NCI-H2227 (cell line): ENCODE results near the gene SETX.
"Not testable (repeated sequence)": the region's sequence is repeated elsewhere in the genome, so short reads cannot be mapped to it uniquely, and the experiment has no call there.

ENCODE experiments used
- DNase-seq: peaks from one replicate; lab custom pipeline; 2025; ENCODE audit not compliant: unreplicated experiment; lab: John Stamatoyannopoulos, UW

SETX gene, protein sequence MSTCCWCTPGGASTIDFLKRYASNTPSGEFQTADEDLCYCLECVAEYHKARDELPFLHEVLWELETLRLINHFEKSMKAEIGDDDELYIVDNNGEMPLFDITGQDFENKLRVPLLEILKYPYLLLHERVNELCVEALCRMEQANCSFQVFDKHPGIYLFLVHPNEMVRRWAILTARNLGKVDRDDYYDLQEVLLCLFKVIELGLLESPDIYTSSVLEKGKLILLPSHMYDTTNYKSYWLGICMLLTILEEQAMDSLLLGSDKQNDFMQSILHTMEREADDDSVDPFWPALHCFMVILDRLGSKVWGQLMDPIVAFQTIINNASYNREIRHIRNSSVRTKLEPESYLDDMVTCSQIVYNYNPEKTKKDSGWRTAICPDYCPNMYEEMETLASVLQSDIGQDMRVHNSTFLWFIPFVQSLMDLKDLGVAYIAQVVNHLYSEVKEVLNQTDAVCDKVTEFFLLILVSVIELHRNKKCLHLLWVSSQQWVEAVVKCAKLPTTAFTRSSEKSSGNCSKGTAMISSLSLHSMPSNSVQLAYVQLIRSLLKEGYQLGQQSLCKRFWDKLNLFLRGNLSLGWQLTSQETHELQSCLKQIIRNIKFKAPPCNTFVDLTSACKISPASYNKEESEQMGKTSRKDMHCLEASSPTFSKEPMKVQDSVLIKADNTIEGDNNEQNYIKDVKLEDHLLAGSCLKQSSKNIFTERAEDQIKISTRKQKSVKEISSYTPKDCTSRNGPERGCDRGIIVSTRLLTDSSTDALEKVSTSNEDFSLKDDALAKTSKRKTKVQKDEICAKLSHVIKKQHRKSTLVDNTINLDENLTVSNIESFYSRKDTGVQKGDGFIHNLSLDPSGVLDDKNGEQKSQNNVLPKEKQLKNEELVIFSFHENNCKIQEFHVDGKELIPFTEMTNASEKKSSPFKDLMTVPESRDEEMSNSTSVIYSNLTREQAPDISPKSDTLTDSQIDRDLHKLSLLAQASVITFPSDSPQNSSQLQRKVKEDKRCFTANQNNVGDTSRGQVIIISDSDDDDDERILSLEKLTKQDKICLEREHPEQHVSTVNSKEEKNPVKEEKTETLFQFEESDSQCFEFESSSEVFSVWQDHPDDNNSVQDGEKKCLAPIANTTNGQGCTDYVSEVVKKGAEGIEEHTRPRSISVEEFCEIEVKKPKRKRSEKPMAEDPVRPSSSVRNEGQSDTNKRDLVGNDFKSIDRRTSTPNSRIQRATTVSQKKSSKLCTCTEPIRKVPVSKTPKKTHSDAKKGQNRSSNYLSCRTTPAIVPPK (N-terminal part only)

DNA sequence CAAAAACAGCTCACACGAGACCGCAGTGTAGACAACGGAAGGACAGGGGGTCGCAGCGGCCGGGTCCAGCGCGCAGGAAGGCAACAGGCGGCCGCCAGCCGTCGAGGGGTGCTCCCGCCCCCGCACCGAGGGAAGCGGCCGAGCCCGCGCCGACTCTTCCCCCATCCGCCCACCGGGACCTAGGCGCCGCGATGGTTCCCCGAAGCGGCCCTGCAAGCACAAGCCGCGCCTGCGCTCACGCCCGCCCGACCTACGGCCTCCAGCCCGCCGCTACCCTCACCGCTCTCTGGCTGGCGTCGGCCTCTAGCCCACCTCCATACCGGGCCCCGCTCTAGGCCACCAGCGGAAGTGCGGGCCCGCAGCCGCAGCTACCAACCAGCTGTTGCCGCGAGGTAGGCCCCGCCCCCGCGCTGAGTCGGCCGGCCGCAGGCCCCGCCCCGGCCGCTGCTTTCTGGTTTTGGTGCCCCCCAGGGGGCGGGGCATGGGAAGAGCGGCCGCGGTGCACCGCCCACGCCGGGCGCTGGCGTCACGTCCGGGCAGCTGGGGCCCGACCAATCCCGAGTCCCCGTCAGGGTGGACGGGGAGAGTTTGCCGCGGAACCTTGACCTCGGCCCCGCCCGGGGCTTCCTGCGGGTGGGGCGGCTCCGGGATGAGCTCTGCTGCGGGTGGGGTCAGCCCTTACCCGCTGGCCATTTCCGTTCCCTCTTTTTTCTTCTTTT, at the start of gene SETX:
SETX (minus strand) TSS at position 350 of the 719 bp plus-strand sequence. CDS start 5,558 bp downstream, outside the sequence.
- peak; percentile 97 for DNase-seq

DNA sequence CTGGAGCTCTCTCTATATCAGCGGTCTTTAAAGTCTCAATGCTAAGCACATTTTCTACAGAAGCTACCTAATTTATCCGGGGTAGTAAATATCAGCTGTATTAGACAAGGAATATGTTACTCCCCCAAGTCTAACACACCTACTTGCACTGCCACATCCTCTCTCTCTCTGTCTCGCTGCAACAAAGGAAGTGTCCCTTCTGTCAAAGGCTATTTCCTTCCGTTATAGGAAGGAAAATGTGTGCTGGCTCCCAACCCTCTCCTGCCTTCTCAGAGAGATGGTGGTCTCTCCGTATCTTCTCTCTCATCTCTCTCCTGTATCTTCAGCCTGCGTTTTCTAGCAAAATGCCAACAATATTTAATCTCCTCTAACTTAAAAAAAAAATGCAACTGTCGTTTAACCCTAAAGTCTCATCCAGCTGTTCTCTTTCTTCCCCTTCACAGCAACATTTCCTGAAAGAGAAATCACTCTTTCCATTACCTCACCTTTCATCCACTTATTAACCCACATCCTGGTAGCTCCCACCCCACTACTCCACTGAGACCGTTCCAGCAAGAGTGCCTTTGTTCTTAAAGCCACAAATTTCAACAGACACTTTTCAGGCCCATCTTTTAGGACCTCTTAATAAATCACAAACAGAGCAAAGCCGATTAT, 49.6 kb upstream of the SETX start:
- DNase-seq, result no peak

DNA sequence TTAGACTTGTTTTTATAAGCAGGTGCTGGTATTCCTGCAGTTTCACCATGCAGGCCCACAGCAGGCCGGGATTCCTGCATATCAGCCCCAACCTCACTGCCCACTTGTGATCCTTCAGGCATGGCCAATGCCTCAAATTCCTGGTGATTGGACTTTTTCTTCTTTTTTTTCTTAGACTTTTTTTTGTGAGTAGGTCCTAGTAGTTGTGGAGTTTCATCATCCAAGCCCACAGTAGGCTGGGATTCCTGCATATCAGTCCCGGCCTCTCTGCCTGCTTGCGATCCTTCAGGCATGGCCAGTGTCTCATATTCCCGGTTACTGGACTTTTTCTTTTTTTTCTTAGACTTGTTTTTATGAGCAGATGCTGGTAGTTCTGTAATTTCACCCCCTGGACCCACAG, 47.0 kb upstream of the SETX start:
- DNase-seq, result no peak

DNA sequence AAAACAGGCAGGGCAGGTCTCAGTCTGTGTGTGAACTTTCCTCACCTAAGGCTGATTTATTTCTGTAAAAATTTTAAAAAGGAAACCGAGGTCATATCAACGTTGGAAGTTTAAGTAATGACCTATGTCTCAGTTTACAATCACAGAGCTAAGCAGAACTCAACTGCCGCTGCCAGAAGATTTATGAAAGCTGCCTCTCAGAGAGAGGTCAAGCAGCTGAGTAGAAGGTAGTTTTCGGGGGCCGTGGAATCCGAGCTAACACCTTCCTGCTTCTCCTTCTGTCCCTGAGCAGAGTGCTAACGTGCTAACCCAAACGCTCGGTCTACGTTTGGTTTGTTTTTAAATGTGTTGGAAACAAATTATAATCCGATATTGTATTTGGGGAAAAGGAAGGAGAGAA, 40.8 kb upstream of the SETX start:
- no peak for DNase-seq

DNA sequence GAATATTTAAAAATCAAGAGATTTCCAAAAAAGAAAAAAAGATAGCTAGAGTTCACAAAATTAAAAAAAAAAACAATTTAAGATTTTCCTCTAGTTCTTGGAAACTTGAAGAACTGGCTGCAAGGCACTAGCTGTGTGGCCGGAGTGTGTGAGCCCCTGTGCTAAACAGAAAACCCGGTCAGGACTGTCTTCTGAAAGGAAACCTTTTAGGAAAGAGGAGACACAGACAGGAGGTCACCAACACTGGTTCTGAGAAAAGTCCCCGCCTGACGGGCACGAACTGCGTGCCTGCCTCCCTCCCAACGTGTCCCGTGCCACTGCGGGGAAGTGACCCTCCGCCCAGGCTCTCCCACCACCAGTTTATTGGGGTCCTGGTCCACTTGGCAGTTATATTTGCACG, 36.7 kb upstream of the SETX start:
- no peak for DNase-seq

DNA sequence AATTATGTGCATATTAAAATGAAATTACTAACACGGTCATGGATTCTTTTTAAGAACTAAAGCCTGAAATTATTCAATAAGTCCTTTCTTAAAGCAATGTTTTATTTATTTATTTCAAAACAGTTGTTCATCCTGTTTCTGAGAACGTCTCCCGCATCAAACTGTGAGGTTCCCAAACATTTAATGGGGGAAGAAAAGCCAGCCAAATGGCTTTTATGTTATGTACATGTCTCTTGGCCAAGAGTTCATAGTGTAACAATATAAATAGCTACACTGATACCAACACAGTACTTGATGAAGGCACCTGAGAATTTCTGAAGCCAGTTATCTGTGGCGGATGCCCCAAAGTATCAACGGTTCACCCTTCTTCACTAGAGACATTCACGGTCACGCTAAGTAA, 36.2 kb upstream of the SETX start:
- no peak for DNase-seq

DNA sequence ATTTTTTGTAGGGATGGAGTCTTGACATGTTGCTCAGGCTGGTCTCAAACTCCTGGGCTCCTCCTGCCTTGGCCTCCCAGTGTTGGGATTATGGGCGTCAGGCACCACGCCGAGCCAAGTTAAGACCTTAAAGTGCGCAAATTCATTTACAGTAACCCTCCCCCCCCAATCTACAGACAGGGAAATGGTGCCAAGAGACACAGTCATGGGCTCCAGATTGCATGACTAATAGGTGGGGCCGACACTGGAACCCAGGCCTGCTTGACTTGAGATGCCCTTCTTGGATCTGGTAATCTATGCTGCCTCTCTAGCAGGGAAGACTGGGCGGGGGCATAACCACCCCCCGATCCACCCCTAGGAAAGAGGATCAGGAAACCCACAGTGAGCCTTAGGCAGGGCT, 32.3 kb upstream of the SETX start:
- DNase-seq, result no peak

DNA sequence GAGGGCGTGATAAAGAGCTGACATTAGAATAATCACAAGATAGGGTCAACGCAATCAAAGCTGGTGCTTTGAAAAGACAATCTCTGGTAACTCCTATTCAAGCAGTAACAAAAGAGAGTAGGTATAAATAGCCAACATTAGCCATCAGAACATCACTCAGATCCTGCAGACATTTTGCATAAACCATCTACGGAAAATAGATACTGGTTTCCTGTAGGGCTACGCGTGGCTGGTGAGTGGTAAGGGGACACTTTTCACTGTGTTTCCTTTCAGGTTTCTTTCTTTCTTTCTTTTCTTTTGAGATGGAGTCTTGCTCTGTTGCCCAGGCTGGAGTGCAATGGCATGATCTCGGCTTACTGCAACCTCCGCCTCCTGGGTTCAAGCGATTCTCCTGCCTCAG, 29.6 kb upstream of the SETX start:
- DNase-seq, result no peak

DNA sequence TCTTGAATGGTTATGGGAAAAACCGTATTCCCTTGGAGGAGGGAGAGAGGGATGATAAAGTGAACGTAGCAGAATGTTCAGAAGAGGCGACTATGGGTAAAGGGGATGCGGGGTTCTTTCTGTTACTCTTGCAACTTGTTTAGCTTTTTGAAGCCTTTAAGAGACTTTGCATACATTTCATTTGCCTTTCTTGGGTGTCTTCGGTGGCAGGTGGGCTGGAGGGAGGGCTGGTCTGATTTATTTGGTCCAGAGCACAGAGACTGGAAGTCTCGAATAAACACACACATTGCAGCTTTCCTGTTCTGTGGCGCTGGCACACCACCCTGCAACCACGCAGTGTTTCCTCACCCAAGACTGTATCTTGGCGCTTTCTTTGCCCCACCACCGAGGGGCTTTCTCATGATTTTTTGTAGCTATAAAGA, 28.7 kb upstream of the SETX start:
- no peak for DNase-seq

DNA sequence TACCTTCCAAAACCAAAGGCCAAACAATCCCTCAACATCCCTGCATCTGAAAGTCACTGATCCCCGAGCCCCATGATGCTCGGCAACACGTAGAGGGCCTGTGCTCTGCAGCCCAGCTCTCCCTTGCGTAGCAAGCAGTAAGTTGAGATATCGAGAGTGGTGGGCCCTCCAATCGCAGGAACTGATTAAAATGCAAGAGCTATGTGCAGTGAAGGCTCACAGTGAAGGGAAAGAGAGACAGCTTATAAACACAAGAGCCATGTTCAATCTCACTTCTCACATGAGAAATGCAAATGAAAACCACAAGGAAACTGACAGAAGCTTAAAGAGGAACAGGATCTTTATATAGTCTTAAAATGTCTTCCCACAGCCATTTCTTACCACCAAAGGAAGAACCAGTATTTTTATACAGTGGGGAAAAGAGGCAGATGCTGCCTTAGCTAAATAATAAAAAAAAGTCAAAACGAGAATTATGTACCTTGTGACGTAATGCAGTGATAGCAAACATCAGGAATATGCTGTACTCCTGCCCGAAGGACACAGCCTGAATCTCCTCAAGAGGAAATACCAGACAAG, 27.3 kb upstream of the SETX start:
- no peak for DNase-seq

DNA sequence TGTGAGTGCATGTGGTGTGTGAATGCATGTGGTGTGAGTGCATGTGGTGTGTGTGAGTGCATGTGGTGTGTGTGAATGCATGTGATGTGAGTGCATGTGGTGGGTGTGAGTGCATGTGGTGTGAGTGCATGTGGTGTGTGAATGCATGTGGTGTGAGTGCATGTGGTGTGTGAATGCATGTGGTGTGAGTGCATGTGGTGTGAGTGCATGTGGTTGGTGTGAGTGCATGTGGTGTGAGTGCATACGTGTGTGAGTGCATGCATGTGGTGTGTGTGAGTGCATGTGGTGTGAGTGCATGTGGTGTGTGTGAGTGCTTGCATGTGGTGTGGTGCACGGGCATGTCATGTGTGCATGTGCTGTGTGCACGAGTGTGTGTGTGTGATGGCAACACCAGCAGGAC, 23.6 kb upstream of the SETX start:
- DNase-seq, result not testable (repeated sequence)

DNA sequence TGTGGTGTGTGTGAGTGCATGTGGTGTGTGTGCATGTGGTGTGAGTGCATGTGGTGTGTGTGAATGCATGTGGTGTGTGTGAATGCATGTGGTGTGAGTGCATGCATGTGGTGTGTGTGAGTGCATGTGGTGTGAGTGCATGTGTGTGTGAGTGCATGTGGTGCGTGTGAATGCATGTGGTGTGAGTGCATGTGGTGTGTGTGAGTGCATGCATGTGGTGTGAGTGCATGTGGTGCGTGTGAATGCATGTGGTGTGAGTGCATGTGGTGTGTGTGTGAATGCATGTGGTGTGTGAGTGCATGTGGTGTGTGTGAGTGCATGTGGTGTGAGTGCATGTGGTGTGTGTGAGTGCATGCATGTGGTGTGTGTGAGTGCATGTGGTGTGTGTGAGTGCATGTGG, 23.0 kb upstream of the SETX start:
- not testable (repeated sequence) for DNase-seq

DNA sequence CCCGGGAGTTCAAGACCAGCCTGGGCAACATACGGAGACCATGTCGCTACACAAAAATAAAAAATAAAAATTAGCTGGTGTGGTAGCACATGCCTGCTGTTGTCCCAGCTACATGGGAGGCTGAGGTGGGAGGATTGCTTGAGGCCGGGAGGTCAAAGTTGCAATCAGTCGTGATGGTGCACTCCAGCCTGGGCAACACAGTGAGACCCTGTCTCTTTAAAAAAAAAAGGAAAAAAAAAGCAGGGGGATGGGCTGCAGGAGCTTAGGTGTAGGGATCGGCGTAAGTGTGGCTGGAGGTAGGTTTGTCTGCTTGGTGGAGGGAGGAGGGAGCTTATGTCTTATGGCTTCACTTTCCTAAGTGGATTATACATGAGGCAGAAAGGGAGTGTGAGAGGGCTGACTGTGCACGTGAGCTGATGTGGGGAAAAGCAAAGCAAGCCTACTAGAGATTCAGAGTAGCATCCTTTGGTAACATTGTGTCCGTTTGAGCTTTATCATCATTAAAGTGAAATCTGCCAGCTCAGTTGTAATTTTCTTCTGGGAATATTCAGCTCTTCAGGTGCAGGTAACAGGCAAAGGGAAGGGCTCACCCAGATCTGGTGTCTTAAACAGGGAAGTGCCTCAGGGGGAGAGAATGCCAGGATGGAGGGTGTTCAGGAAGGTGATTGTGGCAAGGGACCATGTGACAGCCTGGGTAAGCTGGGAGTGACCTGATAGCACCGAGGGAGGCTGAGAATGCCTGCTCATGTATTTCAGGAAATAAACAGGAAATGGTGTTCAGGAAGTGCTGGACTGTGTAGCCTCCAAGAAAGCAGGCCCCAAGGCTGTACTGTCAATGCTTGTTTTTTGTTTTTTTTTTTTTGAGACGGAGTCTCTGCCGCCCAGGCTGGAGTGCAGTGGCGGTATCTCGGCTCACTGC, 17.6 kb upstream of the SETX start:
- no peak for DNase-seq

DNA sequence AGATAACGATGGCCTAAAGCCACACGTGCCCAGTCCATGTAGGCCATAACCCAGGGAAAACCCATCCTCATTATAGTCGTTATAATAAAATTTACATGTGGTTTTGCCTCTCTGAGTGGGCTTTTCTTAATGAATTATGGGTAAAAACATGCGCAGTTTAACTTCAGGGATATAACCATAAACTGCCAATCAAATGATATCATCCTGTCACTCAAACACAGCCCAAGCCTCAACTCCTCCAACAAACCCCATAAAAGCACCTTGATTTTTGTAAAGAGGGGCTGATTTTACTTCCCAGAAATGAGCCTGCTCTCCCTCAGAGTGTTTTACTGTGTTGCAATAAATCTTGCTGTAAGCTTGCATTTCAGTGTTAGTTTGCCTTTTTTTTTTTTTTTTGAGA, 15.8 kb upstream of the SETX start:
- no peak for DNase-seq

DNA sequence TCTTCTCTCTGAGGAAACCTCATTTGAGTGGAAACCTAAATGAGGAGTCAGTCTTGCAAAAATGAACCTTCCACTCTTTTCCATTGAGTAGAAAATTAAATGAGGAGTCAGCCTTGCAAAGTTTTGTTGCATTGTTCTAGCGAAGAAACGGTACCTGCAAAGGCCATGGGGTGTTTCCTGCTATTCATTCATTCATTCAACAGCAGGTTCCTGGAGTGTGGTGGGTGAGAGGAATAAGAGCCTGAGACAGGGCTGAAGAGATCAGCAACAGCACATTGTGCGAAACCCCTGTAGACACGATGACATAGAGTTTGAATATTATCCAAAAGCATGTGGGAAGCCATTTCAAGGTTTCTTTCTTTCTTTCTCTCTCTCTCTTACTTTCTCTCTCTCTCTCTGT, 14.6 kb upstream of the SETX start:
- no peak for DNase-seq

DNA sequence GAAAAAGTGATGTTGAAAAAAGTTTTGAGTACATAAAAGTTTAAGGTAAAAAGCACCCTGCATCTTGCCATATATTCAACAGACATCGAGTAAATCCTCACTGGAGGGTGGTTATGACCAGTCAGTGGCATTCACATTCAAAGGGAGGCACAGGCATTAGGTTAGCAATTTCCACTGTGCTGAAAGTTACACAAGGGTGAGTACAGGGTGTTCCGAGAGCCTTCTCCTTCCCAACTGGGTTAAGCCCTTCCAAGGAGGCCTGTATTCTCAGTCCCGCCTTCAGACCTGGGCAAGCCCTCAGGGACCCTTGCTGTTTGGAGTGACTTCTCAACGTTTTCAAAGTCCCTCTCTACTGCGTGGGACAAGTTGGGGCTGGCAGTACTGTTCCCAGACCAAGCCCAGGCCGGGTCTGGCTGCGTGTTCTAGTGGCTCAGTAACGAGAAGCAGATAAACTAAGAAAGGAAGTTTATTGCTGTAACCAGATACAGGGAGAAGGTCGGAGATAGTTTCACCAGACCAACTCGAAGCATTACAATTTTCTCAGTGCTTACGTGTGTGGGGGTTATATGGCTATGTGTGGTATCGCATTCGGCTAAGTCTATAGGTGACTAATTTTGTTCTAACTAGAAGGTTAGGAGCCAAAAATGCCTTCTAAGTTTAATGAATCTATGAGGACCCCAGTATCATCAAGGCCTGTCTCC, 13.0 kb upstream of the SETX start:
- DNase-seq, result no peak

DNA sequence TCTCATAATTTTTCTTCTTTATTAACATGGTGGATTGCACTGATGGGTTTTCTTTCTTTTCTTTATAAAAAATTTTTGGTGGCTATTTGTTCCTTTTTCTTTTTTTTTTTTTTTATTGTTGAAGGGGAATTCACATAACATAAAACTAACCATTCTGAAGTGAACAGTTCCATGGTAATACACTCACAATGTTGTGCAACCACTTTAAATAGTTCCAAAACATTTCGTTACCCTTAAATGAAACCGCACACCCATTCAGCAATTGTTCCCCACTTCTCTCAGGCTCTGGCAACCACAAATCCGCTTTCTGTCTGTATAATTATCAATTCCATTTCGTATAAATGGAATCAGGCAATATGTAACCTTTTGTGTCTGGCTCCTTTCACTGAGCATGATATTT, 11.7 kb upstream of the SETX start:
- DNase-seq, result no peak

DNA sequence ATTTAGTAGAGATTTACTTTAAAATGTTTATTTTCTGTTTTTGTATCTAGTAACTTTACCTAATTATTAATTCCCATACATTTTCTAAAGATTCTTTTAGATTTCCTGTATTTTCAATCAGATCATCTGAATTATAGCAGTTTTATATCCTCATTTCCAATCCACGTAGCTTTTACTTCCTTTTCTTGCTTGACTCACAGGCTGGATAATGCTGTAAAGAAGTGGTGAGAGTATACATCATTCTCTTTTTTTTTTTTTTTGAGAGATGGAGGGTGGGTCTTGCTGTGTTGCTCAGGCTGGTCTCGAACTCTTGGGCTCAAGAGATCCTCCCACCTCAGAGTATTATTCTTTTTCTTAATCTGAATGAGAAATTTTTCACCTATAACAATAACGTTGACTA, 11.2 kb upstream of the SETX start:
- DNase-seq, result no peak
